K562 (cell line): ENCODE measurements around the gene PIP5K1B.

Source experiments
- ATF1 ChIP-seq, 2 experiments: fragments of 450-650 bp in 1 of 2; IDR thresholded peaks; 2 replicates each; pipeline ENCODE4 v1.6.1; 2016; ENCODE audit warnings: missing compliant biosample characterization in 1 of 2, missing genetic modification characterization in 1 of 2
- BACH1 ChIP-seq: fragments of 200-800 bp; sonication (Bioruptor generic); IDR thresholded peaks from 2 replicates; pipeline ENCODE4 v1.6.1; 2016; ENCODE audit warnings: missing genetic modification characterization, missing compliant biosample characterization
- CTCF ChIP-seq, 3 experiments: IDR thresholded peaks in 2 of 3; conservative IDR thresholded peaks in 1 of 3; 2 replicates each; pipeline ENCODE4 v1.5.1; 2011 to 2012; ENCODE audit warnings: low read length in 3 of 3, mild to moderate bottlenecking in 3 of 3, control low read depth in 2 of 3, improper control_type of control experiment in 1 of 3, inconsistent platforms in 1 of 3, low read depth in 1 of 3, mixed read lengths in 1 of 3, moderate library complexity in 1 of 3; ENCODE audit not compliant: insufficient read depth in 2 of 3
- IRF1 ChIP-seq: sonication (generic); formaldehyde crosslinking; IDR thresholded peaks from 2 replicates; pipeline ENCODE4 v1.8.0; 2022; ENCODE audit warnings: missing genetic modification reagents, mild to moderate bottlenecking, borderline replicate concordance
- KLF13 ChIP-seq: fragments of 450-650 bp; IDR thresholded peaks from 2 replicates; pipeline ENCODE4 v1.6.1; 2016; ENCODE audit warnings: missing genetic modification characterization, low read depth, mild to moderate bottlenecking, missing compliant biosample characterization, moderate library complexity, borderline replicate concordance
- L3MBTL2 ChIP-seq: fragments of 450-650 bp; IDR thresholded peaks from 2 replicates; pipeline ENCODE4 v1.6.1; 2016; ENCODE audit warnings: mild to moderate bottlenecking, moderate library complexity
- LEF1 ChIP-seq: fragments of 450-650 bp; IDR thresholded peaks from 2 replicates; pipeline ENCODE4 v1.6.1; 2016; ENCODE audit warnings: mild to moderate bottlenecking
- RAD21 ChIP-seq, 2 experiments: fragments of 250-450 bp in 1 of 2; fragments of 450-650 bp in 1 of 2; sonication (Bioruptor Pico) in 1 of 2; formaldehyde crosslinking in 1 of 2; IDR thresholded peaks in 1 of 2; conservative IDR thresholded peaks in 1 of 2; 2 replicates each; pipeline versions ENCODE4 v1.4.0 to v1.8.0; 2020 to 2022; ENCODE audit warnings: mild to moderate bottlenecking in 2 of 2, moderate library complexity in 1 of 2
- RCOR1 ChIP-seq, 2 experiments: IDR thresholded peaks; 2 replicates each; pipeline ENCODE4 v1.6.1; 2012; ENCODE audit warnings: low read depth in 2 of 2, low read length in 2 of 2, borderline replicate concordance in 1 of 2, improper control_type of control experiment in 1 of 2
- TSC22D4 ChIP-seq: fragments of 450-650 bp; IDR thresholded peaks from 2 replicates; pipeline ENCODE4 v1.6.1; 2016; ENCODE audit warnings: missing genetic modification characterization, missing biosample characterization, control low read depth
- ZNF175 ChIP-seq: fragments of 200-800 bp; sonication (Bioruptor generic); IDR thresholded peaks from 2 replicates; pipeline ENCODE4 v1.6.1; 2016; ENCODE audit warnings: low read depth, mild to moderate bottlenecking, missing genetic modification characterization, missing compliant biosample characterization
- ZNF407 ChIP-seq: fragments of 450-650 bp; IDR thresholded peaks from 2 replicates; pipeline ENCODE4 v1.6.1; 2016; ENCODE audit warnings: low read depth
- ZNF668 ChIP-seq: fragments of 250-450 bp; sonication (Bioruptor Pico); IDR thresholded peaks from 2 replicates; pipeline ENCODE4 v1.8.0; 2022; ENCODE audit warnings: mild to moderate bottlenecking, inconsistent platforms
- TF ChIP-seq, protein P1 (sequence below): sonication (generic); formaldehyde crosslinking; IDR thresholded peaks from 2 replicates; pipeline ENCODE4 v1.9.0; 2022; ENCODE audit warnings: mild to moderate bottlenecking, missing genetic modification reagents

DNA sequence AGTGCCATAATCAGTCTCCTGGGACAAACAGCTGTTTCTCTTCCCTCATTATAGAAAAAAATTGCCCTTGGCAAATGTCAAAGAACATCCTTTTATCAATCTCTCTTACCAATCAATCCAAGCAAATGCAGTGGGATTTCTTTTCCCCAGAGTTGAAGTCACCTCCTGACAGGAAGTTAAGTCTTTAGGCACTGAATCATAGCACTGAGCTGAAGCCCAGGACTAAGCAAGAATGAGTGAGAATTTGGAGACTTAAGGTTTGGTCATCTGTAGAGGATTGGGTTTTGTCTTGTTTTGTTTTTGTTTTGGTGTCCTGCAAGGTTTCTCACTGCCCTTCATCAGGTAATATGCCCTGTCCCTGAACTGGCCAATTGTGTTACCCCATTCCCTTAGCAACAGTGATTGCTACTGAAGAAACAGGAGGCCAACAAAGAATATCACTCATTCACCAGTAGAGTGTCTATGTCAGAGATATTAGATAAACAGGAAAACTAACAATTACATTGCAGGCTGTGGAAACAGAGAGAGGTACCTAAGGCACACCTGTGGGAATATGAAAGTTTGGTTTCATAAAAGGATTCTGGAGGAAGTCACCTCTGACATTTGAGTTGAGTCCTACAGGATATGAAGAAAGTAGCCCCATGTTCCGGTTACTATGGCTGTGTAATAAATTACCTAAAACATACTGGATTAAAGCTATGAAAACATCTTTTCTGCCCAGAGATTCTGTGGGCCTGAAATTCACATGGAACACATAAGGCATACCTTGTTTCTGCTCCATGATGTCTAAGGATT lies 326.0 kb downstream of the PIP5K1B start:
- no peak for TF ChIP-seq CTCF (IDR thresholded peaks at IDR 0.05 in 2 of 3, conservative IDR thresholded peaks at IDR 0.05 in 1 of 3; ENCODE audit: insufficient read depth in 2 of 3, low read depth in 1 of 3, low read length in 3 of 3)
- TF ChIP-seq ZNF668 (CRISPR knock-in tag), result no peak
- no peak for TF ChIP-seq LEF1
- TF ChIP-seq BACH1 (tag), result no peak
- TF ChIP-seq RCOR1 (IDR thresholded peaks at IDR 0.05; ENCODE audit: borderline replicate concordance in 1 of 2, low read depth in 2 of 2, low read length in 2 of 2), result no peak
- TF ChIP-seq IRF1 (CRISPR knock-in tag), result no peak
- no peak for TF ChIP-seq KLF13 (tag)
- no peak for TF ChIP-seq L3MBTL2
- no peak for TF ChIP-seq ATF1 (CRISPR knock-in tag; IDR thresholded peaks at IDR 0.05)
- no peak for TF ChIP-seq ATF1 (tag; IDR thresholded peaks at IDR 0.05)
- TF ChIP-seq ZNF175 (CRISPR knock-in tag), result no peak
- TF ChIP-seq TSC22D4 (tag), result no peak
- TF ChIP-seq, protein P1, sequence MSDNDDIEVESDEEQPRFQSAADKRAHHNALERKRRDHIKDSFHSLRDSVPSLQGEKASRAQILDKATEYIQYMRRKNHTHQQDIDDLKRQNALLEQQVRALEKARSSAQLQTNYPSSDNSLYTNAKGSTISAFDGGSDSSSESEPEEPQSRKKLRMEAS, result no peak
- no peak for TF ChIP-seq ZNF407
- no peak for TF ChIP-seq RAD21 (CRISPR knock-in tag; conservative IDR thresholded peaks at IDR 0.05 in 1 of 2, IDR thresholded peaks at IDR 0.05 in 1 of 2)
